Astrocyte (in vitro differentiated cells and primary cell): ENCODE measurements around the gene KRT12. TPM values are rescaled to one million over a fixed set of nuclear protein-coding genes. Genes with fewer than 3 reads are reported as not detected.
A peak's percentile ranks its signal among the peaks of the same experiment; 100 is the strongest.

ENCODE experiments used
- DNase-seq: peaks from one replicate; pipeline ENCODE4 v3.0.0-alpha.2; 2010; ENCODE audit warnings: low read depth
- FAIRE-seq: peaks from 2 replicates; lab custom pipeline; 2011; peaks lifted over from hg19 to GRCh38; lab: Jason Lieb, UNC
- H2AFZ ChIP-seq: 2 replicates; pipeline ENCODE4 v1.6.0; 2012; ENCODE audit warnings: low read depth, low read length, inconsistent platforms
- H3K27ac ChIP-seq: 2 replicates; pipeline ENCODE4 v1.5.1; 2011; ENCODE audit warnings: low read depth, low read length, inconsistent platforms
- H3K27me3 ChIP-seq: 2 replicates; pipeline ENCODE4 v1.6.0; 2011; ENCODE audit warnings: low read length, inconsistent platforms; ENCODE audit not compliant: insufficient read depth
- H3K36me3 ChIP-seq: 2 replicates; pipeline ENCODE4 v1.5.1; 2011; ENCODE audit warnings: low read length, inconsistent platforms; ENCODE audit not compliant: insufficient read depth
- H3K4me1 ChIP-seq: 2 replicates; pipeline ENCODE4 v1.5.1; 2011; ENCODE audit warnings: low read length, inconsistent platforms; ENCODE audit not compliant: insufficient read depth
- H3K4me2 ChIP-seq: 2 replicates; pipeline ENCODE4 v1.6.0; 2012; ENCODE audit warnings: low read length, inconsistent platforms
- H3K4me3 ChIP-seq: 2 replicates; pipeline ENCODE4 v1.5.1; 2011; ENCODE audit warnings: low read depth, mild to moderate bottlenecking, low read length, inconsistent platforms; ENCODE audit not compliant: insufficient read depth
- H3K79me2 ChIP-seq: 2 replicates; pipeline ENCODE4 v1.6.0; 2012; ENCODE audit warnings: mild to moderate bottlenecking, low read length, inconsistent platforms; ENCODE audit not compliant: insufficient read depth
- H3K9ac ChIP-seq: 2 replicates; pipeline ENCODE4 v1.6.0; 2012; ENCODE audit warnings: mild to moderate bottlenecking, low read length, inconsistent platforms
- H3K9me3 ChIP-seq: 2 replicates; pipeline ENCODE4 v1.5.1; 2012; ENCODE audit warnings: low read depth, mild to moderate bottlenecking, low read length, inconsistent platforms; ENCODE audit not compliant: insufficient read depth
- H4K20me1 ChIP-seq: 2 replicates; pipeline ENCODE4 v1.6.0; 2012; ENCODE audit warnings: low read length, inconsistent platforms; ENCODE audit not compliant: insufficient read depth
- H3K27ac Mint-ChIP-seq: one replicate; pipeline ENCODE4 v1.8.0; 2021; ENCODE audit warnings: mild to moderate bottlenecking, mixed read lengths; ENCODE audit not compliant: unreplicated experiment
- H3K27me3 Mint-ChIP-seq: one replicate; pipeline ENCODE4 v1.8.0; 2021; ENCODE audit warnings: low read depth, mixed read lengths; ENCODE audit not compliant: unreplicated experiment
- H3K36me3 Mint-ChIP-seq: one replicate; pipeline ENCODE4 v1.8.0; 2021; ENCODE audit warnings: low read depth, mixed read lengths; ENCODE audit not compliant: unreplicated experiment
- H3K4me1 Mint-ChIP-seq: one replicate; pipeline ENCODE4 v1.8.0; 2021; ENCODE audit warnings: low read depth, mixed read lengths; ENCODE audit not compliant: unreplicated experiment
- H3K4me3 Mint-ChIP-seq: one replicate; pipeline ENCODE4 v1.8.0; 2021; ENCODE audit warnings: mild to moderate bottlenecking, moderate library complexity, mixed read lengths; ENCODE audit not compliant: unreplicated experiment
- H3K9me3 Mint-ChIP-seq: one replicate; pipeline ENCODE4 v1.8.0; 2021; ENCODE audit warnings: mild to moderate bottlenecking, mixed read lengths; ENCODE audit not compliant: unreplicated experiment
- CTCF ChIP-seq: IDR thresholded peaks from 2 replicates; pipeline ENCODE4 v1.5.1; 2011; ENCODE audit warnings: low read depth, mild to moderate bottlenecking, inconsistent platforms, low read length, moderate library complexity; ENCODE audit not compliant: insufficient read depth
- EZH2 ChIP-seq: IDR thresholded peaks from 2 replicates; pipeline ENCODE4 v1.6.1; 2012; ENCODE audit warnings: mild to moderate bottlenecking, low read length, inconsistent platforms; ENCODE audit not compliant: insufficient read depth
- total RNA-seq: library from RNA; stranded (reverse); gene quantifications from 2 replicates; pipeline ENCODE4 v1.2.1, GENCODE V29; 2021

KRT12 gene
- total RNA-seq, 1 donor from 2014 or later = not detected

- Histone ChIP-seq H3K79me2 (no peaks in the 10 kb centered on the region), H3K4me1 (no peaks in the 10 kb centered on the region), H3K4me3 (no peak overlapping the region), H3K4me2 (no peak overlapping the region), H3K36me3 (no peaks in the 10 kb centered on the region), H3K9ac (no peak overlapping the region), H3K27me3 (no peaks in the 10 kb centered on the region), H3K9me3 (no peaks in the 10 kb centered on the region), H3K27ac (no peak overlapping the region), H4K20me1 (no peaks in the 10 kb centered on the region), H2AFZ (no peak overlapping the region)
- H3K4me3 Mint-ChIP-seq = no peak overlapping the region
- H3K27me3 Mint-ChIP-seq = peaks cover 2% of the 10 kb centered on the region
- FAIRE-seq (no peak), DNase-seq (no peak)
- H3K4me1 Mint-ChIP-seq = peaks cover 3% of the 10 kb centered on the region
- H3K27ac Mint-ChIP-seq = no peak overlapping the region
- H3K9me3 Mint-ChIP-seq = no peaks in the 10 kb centered on the region
- no peaks in the 10 kb centered on the region for H3K36me3 Mint-ChIP-seq
- TF ChIP-seq EZH2 (no peak), CTCF (no peak)
Observed at GRCh38 chr17:40864661-40865390, 2.2 kb downstream of the KRT12 start.

- Mint-ChIP-seq H3K4me1 (peaks cover 3% of the 10 kb centered on the region), H3K27me3 (peaks cover 2% of the 10 kb centered on the region), H3K36me3 (no peaks in the 10 kb centered on the region), H3K9me3 (no peaks in the 10 kb centered on the region), H3K4me3 (no peak overlapping the region), H3K27ac (no peak overlapping the region)
- no peaks in the 10 kb centered on the region for H3K9me3 ChIP-seq
- no peak overlapping the region for H3K4me2 ChIP-seq
- H4K20me1 ChIP-seq = no peaks in the 10 kb centered on the region
- no peak for FAIRE-seq
- H3K79me2 ChIP-seq = no peaks in the 10 kb centered on the region
- no peaks in the 10 kb centered on the region for H3K27me3 ChIP-seq
- no peak for DNase-seq
- no peak overlapping the region for H3K4me3 ChIP-seq
- H3K4me1 ChIP-seq = no peaks in the 10 kb centered on the region
- no peaks in the 10 kb centered on the region for H3K36me3 ChIP-seq
- H3K9ac ChIP-seq = no peak overlapping the region
- peak overlapping the region; percentile 57 for H2AFZ ChIP-seq
- H3K27ac ChIP-seq = no peak overlapping the region
- TF ChIP-seq EZH2 (no peak), CTCF (peak; percentile 41)
Observed at GRCh38 chr17:40862985-40863733, 3.9 kb downstream of the KRT12 start.

GRCh38 chr17:40859536-40859935 is 7.5 kb downstream of the KRT12 start:
- no peak for FAIRE-seq

More at GRCh38 chr17:40859536-40859935, 7.5 kb downstream of the KRT12 start:
- Histone ChIP-seq H3K9me3 (no peaks in the 10 kb centered on the region), H3K9ac (no peak overlapping the region), H3K4me1 (no peaks in the 10 kb centered on the region), H3K27ac (no peak overlapping the region), H2AFZ (no peak overlapping the region), H3K27me3 (no peaks in the 10 kb centered on the region), H4K20me1 (no peaks in the 10 kb centered on the region), H3K36me3 (no peaks in the 10 kb centered on the region), H3K4me2 (no peak overlapping the region), H3K4me3 (no peak overlapping the region), H3K79me2 (no peaks in the 10 kb centered on the region)
- no peaks in the 10 kb centered on the region for H3K36me3 Mint-ChIP-seq
- H3K4me3 Mint-ChIP-seq = no peak overlapping the region
- H3K9me3 Mint-ChIP-seq = no peaks in the 10 kb centered on the region
- H3K27me3 Mint-ChIP-seq = peaks cover 2% of the 10 kb centered on the region
- DNase-seq = no peak
- TF ChIP-seq EZH2 (no peak), CTCF (no peak)
- H3K27ac Mint-ChIP-seq = no peak overlapping the region
- H3K4me1 Mint-ChIP-seq = peaks cover 2% of the 10 kb centered on the region
